ENCODE measurements around the gene FOXN3.

DNA sequence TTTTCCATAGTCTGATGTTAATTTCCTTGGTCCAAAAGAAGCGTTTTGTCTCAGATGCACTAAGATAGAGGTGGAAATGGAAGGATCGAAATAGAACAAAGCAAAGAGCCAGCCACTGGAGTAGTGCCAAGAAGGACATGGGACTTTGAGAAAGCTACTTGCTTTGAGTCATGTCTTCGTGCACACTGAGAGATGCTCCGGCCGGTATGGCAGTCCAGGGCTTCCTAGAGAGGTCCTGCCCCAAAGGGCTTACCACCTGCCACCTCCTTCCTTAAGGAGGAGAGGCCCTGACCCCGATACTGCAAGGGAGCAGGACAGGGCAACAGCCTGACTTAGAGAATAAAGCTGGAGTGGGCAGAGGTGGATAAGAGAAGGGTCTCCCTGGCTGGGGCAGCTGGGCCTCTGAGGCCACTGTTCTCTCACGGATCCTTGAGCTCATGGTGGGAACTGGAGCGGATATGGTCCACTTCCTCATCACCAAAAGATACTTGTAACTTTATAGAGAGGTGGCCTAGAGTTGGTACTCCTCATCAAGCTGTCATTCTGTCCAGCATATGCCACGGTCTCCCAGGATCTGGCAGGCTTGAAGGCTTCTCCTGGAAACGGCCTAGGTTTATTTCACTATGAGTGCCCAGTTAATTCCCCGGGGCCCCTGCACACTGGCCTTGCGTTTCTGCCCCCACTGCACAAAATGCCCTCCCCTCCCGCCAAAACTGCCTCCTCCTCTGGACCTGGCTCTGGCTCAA is 57.4 kb downstream of the FOXN3 start:
- no peak for TF ChIP-seq POLR2A (IDR thresholded peaks at IDR 0.05)
- TF ChIP-seq, protein P1, sequence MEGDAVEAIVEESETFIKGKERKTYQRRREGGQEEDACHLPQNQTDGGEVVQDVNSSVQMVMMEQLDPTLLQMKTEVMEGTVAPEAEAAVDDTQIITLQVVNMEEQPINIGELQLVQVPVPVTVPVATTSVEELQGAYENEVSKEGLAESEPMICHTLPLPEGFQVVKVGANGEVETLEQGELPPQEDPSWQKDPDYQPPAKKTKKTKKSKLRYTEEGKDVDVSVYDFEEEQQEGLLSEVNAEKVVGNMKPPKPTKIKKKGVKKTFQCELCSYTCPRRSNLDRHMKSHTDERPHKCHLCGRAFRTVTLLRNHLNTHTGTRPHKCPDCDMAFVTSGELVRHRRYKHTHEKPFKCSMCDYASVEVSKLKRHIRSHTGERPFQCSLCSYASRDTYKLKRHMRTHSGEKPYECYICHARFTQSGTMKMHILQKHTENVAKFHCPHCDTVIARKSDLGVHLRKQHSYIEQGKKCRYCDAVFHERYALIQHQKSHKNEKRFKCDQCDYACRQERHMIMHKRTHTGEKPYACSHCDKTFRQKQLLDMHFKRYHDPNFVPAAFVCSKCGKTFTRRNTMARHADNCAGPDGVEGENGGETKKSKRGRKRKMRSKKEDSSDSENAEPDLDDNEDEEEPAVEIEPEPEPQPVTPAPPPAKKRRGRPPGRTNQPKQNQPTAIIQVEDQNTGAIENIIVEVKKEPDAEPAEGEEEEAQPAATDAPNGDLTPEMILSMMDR (IDR thresholded peaks at IDR 0.05): no peak
